Dermis blood vessel endothelial cell (primary cell): ENCODE measurements around the gene DLEC1. TPM values are rescaled to one million over a fixed set of nuclear protein-coding genes. Genes with fewer than 3 reads are reported as not detected.

ENCODE experiments used
- DNase-seq: peaks from one replicate; pipeline ENCODE4 v3.0.0; 2010
- total RNA-seq: library from RNA; depleted of rRNA; stranded (reverse); fragments of >200 nt; gene quantifications from 2 replicates; pipeline ENCODE4 v1.2.3, GENCODE V29; 2014

Gene DLEC1
- total RNA-seq, 1 donor from 2014 or later = under 0.01 TPM

DNA sequence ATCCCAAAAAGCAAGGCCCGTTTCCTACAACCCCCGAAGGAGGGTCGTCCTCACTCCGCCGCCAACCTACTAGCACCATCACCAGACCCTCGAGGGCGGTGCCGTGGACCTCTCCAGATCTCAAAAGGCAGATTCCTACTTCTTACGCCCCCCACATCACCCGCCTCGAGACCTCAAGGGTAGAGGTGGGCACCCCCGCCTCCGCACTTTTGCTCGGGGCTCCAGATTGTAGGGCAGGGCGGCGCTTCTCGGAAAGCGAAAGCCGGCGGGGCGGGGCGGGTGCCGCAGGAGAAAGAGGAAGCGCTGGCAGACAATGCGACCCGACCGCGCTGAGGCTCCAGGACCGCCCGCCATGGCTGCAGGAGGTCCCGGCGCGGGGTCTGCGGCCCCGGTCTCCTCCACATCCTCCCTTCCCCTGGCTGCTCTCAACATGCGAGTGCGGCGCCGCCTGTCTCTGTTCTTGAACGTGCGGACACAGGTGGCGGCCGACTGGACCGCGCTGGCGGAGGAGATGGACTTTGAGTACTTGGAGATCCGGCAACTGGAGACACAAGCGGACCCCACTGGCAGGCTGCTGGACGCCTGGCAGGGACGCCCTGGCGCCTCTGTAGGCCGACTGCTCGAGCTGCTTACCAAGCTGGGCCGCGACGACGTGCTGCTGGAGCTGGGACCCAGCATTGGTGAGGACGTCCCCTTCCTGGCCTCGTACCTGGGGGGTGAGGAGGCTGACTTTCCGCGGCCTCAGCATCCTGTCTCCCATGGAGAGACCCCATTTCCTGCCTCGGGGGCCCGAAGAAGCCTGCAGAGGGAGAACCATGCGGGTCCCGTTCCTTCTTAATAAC, 99.6 kb downstream of the DLEC1 start, which contains the start of gene MYD88:
Gene MYD88 (plus strand): TSS at position 313 of the 842 bp plus-strand sequence. CDS start 40 bp downstream, at position 353.
- peak; percentile 71 for DNase-seq

DNA sequence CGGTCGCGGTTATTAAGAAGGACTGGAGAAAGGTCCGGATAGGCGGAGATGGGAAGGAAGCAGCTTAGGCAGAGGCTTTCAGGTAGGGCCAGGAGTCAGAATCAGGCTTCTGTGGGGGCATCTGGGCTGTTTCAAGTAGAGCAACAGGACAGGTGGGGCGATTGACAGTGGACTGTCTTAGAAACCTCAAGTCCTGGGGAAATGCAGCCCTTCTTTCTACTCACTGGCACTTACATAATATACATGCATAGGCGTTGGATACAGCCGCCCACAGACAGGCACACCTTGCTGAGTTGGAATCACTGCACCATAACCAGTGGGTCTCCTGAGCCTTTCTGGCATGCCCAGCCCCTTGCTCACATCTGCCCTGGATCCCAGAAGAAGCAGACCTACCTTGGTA, 100.2 kb downstream of the DLEC1 start:
- DNase-seq = no peak

DNA sequence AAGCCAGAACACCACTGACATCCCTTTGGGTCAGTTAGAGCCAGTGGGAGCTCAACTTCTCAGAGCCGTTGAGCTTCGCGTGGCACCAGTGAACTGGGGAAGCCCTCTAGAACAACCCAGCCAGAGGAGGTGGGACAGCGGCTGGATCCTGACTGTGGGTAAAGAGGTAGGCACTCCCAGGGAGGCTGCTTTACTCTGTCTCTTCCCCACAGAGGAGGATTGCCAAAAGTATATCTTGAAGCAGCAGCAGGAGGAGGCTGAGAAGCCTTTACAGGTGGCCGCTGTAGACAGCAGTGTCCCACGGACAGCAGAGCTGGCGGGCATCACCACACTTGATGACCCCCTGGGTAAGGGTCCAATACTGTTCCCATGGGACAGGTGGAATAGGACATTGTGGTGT, 100.6 kb downstream of the DLEC1 start:
- no peak for DNase-seq

DNA sequence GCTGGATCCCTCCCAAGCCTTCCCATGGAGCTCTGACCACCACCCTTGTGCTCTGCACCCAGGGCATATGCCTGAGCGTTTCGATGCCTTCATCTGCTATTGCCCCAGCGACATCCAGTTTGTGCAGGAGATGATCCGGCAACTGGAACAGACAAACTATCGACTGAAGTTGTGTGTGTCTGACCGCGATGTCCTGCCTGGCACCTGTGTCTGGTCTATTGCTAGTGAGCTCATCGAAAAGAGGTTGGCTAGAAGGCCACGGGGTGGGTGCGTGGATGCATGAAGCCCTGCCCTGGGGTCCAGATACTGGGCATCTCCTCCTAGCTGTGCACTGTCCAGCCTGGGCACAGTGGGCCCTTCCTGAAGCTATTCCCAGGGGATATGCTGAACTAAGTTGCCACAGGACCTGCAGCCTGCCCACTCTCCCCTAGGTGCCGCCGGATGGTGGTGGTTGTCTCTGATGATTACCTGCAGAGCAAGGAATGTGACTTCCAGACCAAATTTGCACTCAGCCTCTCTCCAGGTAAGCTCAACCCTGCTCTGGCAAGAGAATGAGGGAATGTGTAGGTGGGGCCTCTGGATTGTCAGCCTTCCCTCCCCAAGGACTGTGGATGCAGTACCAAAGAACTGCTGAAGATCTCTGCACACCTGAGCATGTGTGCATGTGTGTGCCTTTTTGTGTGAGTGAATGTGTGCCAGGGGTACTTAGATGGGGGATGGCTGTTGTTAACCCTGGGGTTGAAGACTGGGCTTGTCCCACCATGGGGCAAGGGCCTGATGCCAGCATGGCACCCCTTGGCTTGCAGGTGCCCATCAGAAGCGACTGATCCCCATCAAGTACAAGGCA, 101.5 kb downstream of the DLEC1 start:
- DNase-seq = no peak

GRCh38 chr3:38141173-38141951, 102.4 kb downstream of the DLEC1 start:
- DNase-seq = no peak

DNA sequence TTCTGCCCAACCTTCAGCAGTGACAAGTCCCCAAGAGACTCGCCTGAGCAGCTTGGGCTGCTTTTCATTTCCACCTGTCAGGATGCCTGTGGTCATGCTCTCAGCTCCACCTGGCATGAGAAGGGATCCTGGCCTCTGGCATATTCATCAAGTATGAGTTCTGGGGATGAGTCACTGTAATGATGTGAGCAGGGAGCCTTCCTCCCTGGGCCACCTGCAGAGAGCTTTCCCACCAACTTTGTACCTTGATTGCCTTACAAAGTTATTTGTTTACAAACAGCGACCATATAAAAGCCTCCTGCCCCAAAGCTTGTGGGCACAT, 102.9 kb downstream of the DLEC1 start:
- no peak for DNase-seq

GRCh38 chr3:38142959-38143358, 104.0 kb downstream of the DLEC1 start:
- no peak for DNase-seq

DNA sequence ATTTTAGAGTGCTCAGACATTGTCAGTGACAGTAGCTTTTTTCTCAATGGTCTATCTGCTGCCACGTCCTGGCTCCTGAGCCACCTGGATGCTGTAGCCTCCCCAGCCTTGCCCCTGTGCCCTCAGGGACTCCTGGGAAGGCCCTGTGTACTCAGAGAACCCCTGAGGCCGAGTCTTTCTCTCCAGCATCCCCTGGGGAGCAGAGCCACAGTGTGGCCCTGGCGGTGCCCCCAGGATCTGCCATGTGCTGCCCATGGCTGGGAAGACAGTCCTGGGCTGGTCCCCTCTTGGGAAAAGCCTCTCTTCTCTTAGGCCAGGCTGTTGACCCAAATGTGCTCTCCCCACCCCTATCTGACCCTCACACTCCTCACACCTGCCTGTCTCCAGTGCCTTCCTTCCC, 104.5 kb downstream of the DLEC1 start:
- DNase-seq = no peak

GRCh38 chr3:38146504-38146903, 107.5 kb downstream of the DLEC1 start:
- DNase-seq = no peak

GRCh38 chr3:38147421-38147820, 108.4 kb downstream of the DLEC1 start:
- no peak for DNase-seq

- DNase-seq = no peak
These were observed 109.4 kb downstream of the DLEC1 start for GRCh38 chr3:38148311-38148882.

DNA sequence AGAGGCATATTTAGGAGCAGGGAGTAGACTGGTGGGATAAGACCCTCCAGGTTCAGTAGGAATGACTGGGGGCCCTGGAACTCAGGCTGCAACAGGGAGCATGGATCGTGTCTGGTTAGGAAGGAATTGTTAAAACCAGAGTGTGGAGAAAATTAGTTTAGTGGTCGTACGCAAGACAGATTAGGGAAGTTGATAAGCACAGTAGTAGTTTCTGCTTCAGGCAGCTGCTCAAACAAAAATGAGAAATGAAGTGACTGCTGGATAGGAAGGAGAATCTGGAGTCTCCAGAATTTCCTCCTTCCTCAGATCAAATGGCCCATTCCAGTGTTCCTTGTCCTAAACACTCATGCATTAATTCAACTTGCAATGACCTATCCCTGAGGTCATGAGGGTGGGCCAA, 110.7 kb downstream of the DLEC1 start:
- no peak for DNase-seq

DNA sequence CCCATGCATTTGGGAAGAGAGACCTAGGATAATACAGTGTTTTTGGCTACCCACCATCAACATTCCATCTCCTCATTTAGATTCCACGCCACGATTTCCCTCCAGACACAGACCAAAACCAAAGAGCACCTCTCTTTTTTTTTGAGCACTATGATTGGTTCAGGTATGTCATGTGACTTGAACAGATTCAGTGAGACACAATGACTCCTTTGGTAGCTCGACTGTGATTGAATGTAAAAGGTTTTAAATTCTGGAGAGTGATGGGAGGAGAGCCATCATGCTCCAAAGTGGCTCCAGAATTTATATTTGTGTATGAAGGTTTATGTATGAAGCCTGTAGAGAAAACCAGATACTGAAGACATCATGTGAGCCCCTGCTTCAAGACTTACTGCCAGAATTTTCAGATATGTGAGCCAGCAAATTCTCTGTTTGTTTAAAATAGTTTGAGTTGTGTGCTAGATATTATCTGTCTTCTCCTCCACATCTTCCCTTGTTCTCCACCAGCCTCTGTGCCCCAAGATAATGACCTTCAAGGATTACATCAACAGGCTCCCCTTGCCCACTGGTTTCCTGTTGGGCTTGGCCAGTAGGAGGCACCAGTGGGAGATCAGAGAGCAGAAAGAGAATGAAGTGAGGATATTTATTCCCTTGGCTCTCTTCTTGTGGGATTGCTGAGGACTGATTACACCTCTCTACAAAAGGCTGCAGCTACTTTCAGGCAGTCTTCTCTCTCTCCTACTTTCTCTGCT, 111.9 kb downstream of the DLEC1 start:
- DNase-seq = no peak

DNA sequence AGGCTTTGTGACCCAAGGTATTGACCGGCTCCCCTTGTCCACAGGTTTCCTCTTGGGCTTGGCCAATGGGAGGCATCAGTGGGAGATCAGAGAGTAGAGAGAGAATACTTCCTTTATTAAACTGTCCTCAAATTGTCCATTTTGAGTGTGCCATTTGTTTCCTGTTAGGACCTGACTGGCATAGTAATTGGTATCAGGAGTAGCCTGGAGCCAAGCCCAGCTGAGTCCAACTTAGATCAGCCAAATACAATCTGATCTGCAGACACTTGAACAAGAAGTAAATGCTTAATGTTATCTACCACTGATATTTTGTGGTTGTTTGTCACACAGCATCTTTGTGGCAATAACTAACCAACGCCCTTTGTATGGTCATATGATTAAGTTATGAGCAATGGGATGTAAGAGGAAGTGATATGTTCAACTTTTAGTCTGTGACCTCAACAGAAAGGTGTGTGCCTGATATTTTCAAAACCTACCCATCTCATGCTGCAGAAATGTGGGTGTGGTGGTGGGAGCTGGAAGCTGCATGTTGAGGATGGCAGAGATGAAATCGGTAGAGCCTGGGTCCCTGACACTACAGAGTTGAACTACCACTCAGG, 112.8 kb downstream of the DLEC1 start:
- DNase-seq = no peak

DNA sequence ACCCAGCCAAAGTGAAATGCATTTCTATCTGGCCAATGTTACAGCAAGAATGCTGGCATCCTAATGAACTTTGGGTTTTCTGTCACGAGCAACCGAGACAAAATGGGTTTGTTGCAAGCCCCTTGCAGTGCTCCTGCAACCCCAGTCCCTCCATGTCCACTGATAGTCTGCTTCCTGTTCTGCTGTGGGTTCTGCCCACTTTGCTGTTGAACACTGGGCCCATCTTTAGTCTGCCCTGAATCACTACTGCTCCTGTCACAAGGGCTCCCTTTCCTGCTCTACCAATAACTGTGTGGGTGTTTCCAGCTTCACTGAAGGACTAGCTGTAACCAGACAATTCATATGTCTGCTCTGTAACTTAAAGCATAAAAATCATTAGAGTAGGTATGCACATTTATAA, 113.6 kb downstream of the DLEC1 start:
- no peak for DNase-seq

DNA sequence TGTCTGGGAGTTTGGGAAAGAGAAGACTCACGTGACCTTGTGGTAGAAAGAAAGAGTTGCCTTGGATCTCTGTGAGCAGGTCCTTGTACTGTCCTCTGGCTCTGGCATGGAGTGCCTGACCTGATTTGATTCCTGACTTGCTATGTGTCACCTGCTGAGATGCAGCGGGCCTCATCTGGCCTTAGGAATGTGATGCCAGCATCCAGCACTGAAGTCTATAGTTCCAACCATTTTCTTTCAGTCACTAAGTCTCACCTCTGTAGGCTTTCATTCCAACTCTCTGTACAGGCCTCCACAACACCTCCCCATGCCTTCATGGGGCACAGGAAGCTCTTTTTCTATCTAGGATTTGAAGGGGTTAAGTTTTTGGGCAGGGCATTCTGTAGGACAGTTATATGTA, 114.2 kb downstream of the DLEC1 start:
- DNase-seq = no peak

DNA sequence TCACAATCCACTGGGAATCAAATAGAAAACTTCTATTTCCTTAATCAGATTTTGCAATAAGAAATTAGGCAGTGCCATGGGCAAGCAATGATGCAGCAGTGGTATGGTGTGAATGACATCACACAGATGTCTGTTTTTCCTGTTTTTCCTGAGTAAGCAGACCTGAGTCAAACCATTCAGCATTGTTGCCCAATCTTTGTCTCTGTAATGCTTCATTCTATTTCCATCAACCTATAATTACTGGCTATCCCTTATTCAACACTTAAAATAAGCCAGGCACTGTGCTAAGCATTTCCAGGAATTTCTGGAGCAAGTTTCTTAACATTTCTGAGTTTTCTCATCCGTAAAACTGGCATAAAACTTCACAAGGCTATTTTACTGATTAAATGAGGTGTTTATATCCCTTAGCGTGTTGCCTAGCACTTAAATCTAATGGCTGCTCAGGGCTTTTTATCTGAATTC, 115.1 kb downstream of the DLEC1 start:
- DNase-seq = peak; percentile 46

DNA sequence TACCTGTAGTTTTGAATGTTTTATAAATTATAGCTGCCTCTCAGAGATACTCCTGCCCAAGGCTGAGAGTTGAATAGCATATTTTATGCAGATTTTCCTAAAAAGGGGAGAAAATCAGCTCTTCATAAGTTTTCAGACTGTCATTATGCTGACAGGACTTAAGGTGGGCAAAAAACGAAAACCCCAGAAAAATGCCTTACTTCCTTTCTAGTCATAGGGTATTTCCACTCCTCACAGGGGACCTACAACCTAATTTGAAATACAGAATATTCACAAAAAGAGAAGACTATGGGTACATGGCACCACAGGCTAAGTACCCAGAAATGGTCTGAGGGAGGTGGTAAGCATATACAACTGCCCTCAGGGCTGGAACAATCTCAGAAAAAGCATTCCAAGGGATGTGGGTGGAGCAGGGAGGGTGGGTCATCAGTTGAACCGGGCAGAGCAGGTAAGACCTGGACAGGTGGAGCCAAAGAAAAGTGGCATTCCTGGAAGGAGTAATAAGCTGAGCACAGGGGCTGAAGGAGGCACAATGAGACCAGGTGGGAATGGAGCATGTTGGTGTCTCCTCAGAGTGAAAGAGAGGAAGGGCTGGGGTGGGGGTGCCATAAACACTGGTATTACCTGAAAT, 115.7 kb downstream of the DLEC1 start:
- no peak for DNase-seq

DNA sequence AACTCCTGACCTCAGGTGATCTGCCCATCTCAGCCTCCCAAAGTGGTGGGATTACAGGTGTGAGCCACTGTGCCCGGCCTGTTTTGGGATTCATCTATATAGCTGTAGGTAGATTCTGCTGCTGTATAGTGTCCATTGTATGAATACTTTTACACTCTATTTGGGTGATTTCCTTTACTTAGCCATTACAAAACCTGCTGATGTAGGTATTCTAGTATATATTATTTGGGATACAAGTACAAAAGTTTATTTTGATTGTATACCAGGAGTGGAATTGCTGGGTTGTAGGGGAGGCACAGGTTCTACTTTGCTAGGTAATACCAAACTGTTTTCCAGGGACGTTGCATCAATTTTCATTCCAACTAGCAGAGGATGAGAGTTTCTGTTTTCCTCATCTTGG, 116.8 kb downstream of the DLEC1 start:
- DNase-seq = no peak

DNA sequence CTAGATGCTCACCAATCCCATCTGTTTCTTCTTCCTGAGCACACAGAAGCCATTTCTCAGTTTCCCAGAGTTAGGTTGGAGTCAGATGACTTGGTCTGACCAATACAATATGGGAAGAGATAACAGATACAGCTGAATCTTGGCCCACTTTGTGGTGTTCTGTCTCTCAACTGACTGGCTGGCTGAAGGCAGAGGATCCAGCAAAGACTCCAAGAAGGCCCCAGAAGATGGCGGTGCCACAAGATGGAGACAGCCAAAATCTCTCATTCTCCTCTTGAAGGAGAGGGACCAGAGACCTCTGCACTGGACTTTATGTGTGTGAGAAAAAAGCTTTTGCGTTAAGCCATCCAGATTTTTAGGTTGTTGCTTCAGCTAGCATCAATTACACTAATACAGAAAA, 118.1 kb downstream of the DLEC1 start:
- no peak for DNase-seq

DNA sequence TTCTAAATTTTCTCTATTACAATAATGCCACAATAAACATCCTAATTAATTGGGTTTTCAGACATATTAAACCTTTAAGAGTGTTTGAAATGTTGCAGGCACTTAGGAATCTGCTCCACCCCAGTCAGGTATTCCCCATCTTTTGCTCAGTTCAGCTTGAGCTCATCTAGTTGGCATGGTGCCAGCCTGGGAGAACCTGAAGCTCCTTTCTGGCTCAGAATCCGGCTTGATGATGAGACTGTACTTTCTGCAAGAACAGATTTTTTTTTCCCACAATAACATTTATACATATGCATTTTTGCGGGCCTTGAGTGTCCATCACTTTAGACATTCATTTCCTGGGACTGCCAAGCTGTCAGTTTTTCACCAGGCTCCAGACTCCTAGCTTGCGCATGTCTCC, 118.6 kb downstream of the DLEC1 start:
- DNase-seq = no peak
